ENCODE results near the gene NAALADL1. TPM values are rescaled to one million over a fixed set of nuclear protein-coding genes. Genes with fewer than 3 reads are reported as not detected.

Gene NAALADL1
- total and polyA plus RNA-seq, 4 experiments from 2014 or later = 16.6 to 27.0 (median 22.9) TPM

DNA sequence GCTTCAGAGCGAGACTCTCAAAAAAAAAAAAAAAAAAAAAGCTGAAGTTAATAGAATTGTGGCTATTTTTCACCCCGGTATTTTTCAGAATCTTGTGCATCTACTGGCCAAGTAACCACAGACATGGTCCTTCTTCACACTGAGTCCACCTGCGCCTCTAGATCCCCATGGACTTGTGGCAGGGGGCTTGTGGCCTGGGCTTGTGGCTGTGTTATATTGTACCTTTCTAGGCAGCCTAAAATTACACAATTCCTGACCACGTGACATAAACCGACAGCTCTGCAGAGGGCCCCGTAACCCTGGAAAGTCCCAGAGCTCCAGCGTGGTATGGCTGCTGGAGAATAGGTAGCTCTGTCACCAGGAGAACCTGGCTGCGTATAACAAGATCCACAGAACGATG lies 10.9 kb upstream of the NAALADL1 start:
- DNase-seq = no peak
- CTCF ChIA-PET (ENCODE audit: partially characterized antibody) = interaction anchor here (1.3 kb wide), 1 partner anchor 9 kb away, joined by 4 read pairs; no protein-coding TSS in a partner anchor

DNA sequence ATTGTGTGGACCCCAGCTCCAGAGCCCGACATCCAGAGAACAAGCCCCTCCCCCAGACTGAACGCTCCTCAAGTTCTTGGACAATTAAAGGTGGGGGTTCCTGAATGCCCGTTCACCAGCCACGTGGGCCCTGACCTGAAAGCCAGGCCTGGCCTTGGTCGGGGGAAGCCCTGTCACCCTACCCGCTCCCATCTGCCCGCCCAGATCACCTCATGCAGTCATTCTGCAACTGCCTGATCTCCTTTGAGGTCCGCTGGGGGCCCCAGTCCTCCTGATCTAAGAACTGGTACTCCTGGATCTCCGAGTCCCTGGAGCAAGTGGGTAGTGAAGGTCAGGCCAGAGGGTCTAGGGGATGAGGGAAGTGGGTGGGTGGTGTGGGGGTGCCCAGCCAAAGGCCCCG lies 9.1 kb upstream of the NAALADL1 start:
- no peak for DNase-seq
- no peaks in the 10 kb centered on the region for H3K9me3 Mint-ChIP-seq
- no peak overlapping the region for H3K27ac ChIP-seq (ENCODE audit: low read depth, low read length)
- H3K27me3 ChIP-seq (ENCODE audit: insufficient read depth, low read length) = no peaks in the 10 kb centered on the region
- H3K27ac Mint-ChIP-seq = no peak overlapping the region
- H3K27me3 Mint-ChIP-seq = no peaks in the 10 kb centered on the region
- ChIA-PET CTCF (ENCODE audit: partially characterized antibody) (no interaction called here), POLR2A (ENCODE audit: partially characterized antibody) (no interaction called here)
- H3K36me3 ChIP-seq (ENCODE audit: insufficient read depth, low read length) = no peaks in the 10 kb centered on the region
- intact Hi-C loops (cut with micrococcal nuclease) = no loop called here
- H3K4me1 Mint-ChIP-seq = no peaks in the 10 kb centered on the region
- H3K4me3 ChIP-seq (ENCODE audit: low read length in 2 of 2) = no peak overlapping the region
- no peaks in the 10 kb centered on the region for H3K36me3 Mint-ChIP-seq
- H3K4me1 ChIP-seq (ENCODE audit: insufficient read depth, low read length) = no peaks in the 10 kb centered on the region
- no peak overlapping the region for H3K4me3 Mint-ChIP-seq
- no peaks in the 10 kb centered on the region for H3K9me3 ChIP-seq (ENCODE audit: control insufficient read depth in 1 of 2, low read length in 2 of 2)

More for the DNA sequence above, 10.9 kb upstream of the NAALADL1 start:
- no peak overlapping the region for H3K27ac ChIP-seq (ENCODE audit: low read depth, low read length)
- Mint-ChIP-seq H3K27ac (no peak overlapping the region), H3K36me3 (no peaks in the 10 kb centered on the region), H3K27me3 (no peaks in the 10 kb centered on the region), H3K4me3 (no peak overlapping the region), H3K4me1 (no peaks in the 10 kb centered on the region), H3K9me3 (peaks cover 0 to 2% (median 0%) of the 10 kb centered on the region in 8 donors)
- no peaks in the 10 kb centered on the region for H3K4me1 ChIP-seq (ENCODE audit: insufficient read depth, low read length)
- no peaks in the 10 kb centered on the region for H3K36me3 ChIP-seq (ENCODE audit: insufficient read depth, low read length)
- no peaks in the 10 kb centered on the region for H3K27me3 ChIP-seq (ENCODE audit: insufficient read depth, low read length)
- no peak overlapping the region for H3K4me3 ChIP-seq (ENCODE audit: low read length in 2 of 2)
- POLR2A ChIA-PET (ENCODE audit: partially characterized antibody) = no interaction called here
- intact Hi-C loops (cut with micrococcal nuclease) = no loop called here
- H3K9me3 ChIP-seq (ENCODE audit: control insufficient read depth in 1 of 2, low read length in 2 of 2) = no peaks in the 10 kb centered on the region

DNA sequence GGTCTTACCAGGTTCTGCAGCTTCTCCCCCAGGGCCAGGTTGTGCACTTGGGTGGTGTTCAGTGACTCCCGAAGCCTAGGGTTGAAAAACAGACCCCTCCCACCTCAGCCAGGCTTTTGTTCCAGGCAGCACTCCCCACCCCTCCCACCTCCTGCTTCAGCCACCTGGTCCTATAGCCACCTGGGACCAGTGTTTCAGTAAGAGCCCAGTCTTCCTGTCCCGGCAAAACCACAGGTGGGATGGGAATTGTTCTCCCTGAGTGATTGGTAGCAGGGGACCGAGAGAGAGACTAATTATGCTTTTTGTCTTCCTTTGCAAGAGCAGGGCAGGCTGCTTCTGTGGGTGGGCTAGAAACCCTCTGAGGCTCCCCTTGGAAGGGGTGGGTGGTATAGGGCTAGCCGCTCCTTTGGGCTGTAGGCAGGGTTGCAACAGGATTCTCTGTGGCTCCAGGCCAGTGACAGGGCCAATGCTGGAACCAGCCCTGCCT lies 8.5 kb upstream of the NAALADL1 start:
- Mint-ChIP-seq H3K27ac (no peak overlapping the region), H3K4me3 (no peak overlapping the region), H3K27me3 (no peaks in the 10 kb centered on the region), H3K36me3 (no peaks in the 10 kb centered on the region), H3K4me1 (no peaks in the 10 kb centered on the region), H3K9me3 (no peaks in the 10 kb centered on the region)
- no peaks in the 10 kb centered on the region for H3K4me1 ChIP-seq (ENCODE audit: insufficient read depth, low read length)
- ChIA-PET POLR2A (ENCODE audit: partially characterized antibody) (no interaction called here), CTCF (ENCODE audit: partially characterized antibody) (no interaction called here)
- no peaks in the 10 kb centered on the region for H3K36me3 ChIP-seq (ENCODE audit: insufficient read depth, low read length)
- intact Hi-C loops (cut with micrococcal nuclease) = no loop called here
- no peaks in the 10 kb centered on the region for H3K27me3 ChIP-seq (ENCODE audit: insufficient read depth, low read length)
- H3K4me3 ChIP-seq (ENCODE audit: low read length in 2 of 2) = no peak overlapping the region
- DNase-seq = no peak
- no peaks in the 10 kb centered on the region for H3K9me3 ChIP-seq (ENCODE audit: control insufficient read depth in 1 of 2, low read length in 2 of 2)
- H3K27ac ChIP-seq (ENCODE audit: low read depth, low read length) = no peak overlapping the region

DNA sequence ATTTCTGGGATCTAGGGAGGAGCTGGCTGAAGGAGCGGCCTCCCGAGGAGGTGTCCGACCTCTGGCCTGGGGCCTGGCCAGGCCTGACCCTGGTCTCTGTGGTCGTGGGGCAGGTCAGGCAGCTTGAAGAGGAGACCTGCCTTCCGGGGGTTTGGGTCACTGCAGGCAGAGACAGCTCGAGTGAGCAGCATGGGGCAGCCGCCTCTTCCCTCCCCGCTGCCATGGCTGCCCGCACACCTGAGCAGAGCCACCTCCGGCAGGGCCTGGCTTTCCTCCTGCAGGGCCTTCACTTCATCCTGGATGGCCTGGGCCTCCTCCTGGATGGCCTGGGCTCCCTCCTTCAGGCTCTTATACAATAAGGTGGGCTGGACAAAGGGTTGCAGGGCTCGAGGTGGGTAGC lies 8.0 kb upstream of the NAALADL1 start:
- H3K4me1 ChIP-seq (ENCODE audit: insufficient read depth, low read length) = no peaks in the 10 kb centered on the region
- no peaks in the 10 kb centered on the region for H3K4me1 Mint-ChIP-seq
- no peaks in the 10 kb centered on the region for H3K36me3 Mint-ChIP-seq
- POLR2A ChIA-PET (ENCODE audit: partially characterized antibody) = no interaction called here
- H3K36me3 ChIP-seq (ENCODE audit: insufficient read depth, low read length) = no peaks in the 10 kb centered on the region
- DNase-seq = no peak
- no peak overlapping the region for H3K27ac Mint-ChIP-seq
- no peak overlapping the region for H3K4me3 ChIP-seq (ENCODE audit: low read length in 2 of 2)
- no peaks in the 10 kb centered on the region for H3K27me3 ChIP-seq (ENCODE audit: insufficient read depth, low read length)
- H3K27me3 Mint-ChIP-seq = no peaks in the 10 kb centered on the region
- H3K9me3 Mint-ChIP-seq = no peaks in the 10 kb centered on the region
- intact Hi-C loops (cut with micrococcal nuclease) = no loop called here
- H3K27ac ChIP-seq (ENCODE audit: low read depth, low read length) = no peak overlapping the region
- no peak overlapping the region for H3K4me3 Mint-ChIP-seq
- CTCF ChIA-PET (ENCODE audit: partially characterized antibody) = no interaction called here
- H3K9me3 ChIP-seq (ENCODE audit: control insufficient read depth in 1 of 2, low read length in 2 of 2) = no peaks in the 10 kb centered on the region

DNA sequence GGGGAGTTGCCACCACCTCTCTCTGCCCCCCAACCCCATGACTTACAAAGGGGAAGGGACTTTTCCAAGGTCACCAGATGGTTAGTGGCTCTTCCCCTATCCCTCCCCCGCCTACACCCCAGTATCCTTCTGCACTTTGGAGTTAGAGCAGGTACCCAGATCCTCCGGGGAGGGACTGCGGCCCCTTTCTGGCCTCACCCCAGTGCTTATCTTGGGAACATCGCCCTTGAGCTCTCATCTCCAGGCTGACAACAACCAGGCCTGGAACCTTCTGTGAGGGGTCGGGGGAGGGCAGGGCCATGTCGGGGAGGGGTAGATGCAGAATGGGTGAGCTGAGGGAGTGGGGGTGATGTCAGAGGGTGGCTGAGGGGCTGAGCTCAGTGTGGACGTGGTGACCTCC lies 7.5 kb upstream of the NAALADL1 start:
- Mint-ChIP-seq H3K27me3 (no peaks in the 10 kb centered on the region), H3K27ac (no peak overlapping the region), H3K4me1 (no peaks in the 10 kb centered on the region), H3K9me3 (no peaks in the 10 kb centered on the region), H3K36me3 (no peaks in the 10 kb centered on the region), H3K4me3 (no peak overlapping the region)
- CTCF ChIA-PET (ENCODE audit: partially characterized antibody) = no interaction called here
- Histone ChIP-seq H3K27ac (ENCODE audit: low read depth, low read length) (no peak overlapping the region), H3K4me3 (ENCODE audit: low read length in 2 of 2) (no peak overlapping the region), H3K9me3 (ENCODE audit: control insufficient read depth in 1 of 2, low read length in 2 of 2) (no peaks in the 10 kb centered on the region), H3K4me1 (ENCODE audit: insufficient read depth, low read length) (no peaks in the 10 kb centered on the region), H3K36me3 (ENCODE audit: insufficient read depth, low read length) (no peaks in the 10 kb centered on the region), H3K27me3 (ENCODE audit: insufficient read depth, low read length) (no peaks in the 10 kb centered on the region)
- DNase-seq = no peak
- POLR2A ChIA-PET (ENCODE audit: partially characterized antibody) = no interaction called here
- intact Hi-C loops (cut with micrococcal nuclease) = no loop called here

DNA sequence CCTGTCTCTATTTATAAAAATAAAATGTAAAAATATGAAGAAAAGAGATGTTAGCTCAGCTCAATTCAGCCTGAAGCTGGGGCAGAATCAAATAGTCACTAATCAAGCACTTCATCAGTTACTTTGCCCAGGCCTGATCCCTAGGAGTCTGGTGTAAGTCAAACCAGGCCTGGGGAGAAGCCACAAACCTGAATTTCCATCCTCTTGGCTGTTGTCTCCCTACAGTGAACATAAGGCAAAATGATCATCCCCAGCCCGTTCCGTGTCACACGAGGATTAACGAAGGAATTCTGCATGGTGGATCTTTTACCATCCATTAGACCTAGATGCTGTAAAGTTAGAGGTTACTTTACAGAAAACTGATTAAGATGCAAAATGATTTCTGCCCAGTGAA lies 6.5 kb upstream of the NAALADL1 start:
- intact Hi-C loops (cut with micrococcal nuclease) = no loop called here
- Mint-ChIP-seq H3K27me3 (peaks cover 0 to 3% of the 10 kb centered on the region in 2 donors), H3K4me1 (no peaks in the 10 kb centered on the region), H3K9me3 (no peaks in the 10 kb centered on the region), H3K4me3 (no peak overlapping the region), H3K27ac (no peak overlapping the region), H3K36me3 (no peaks in the 10 kb centered on the region)
- H3K27ac ChIP-seq (ENCODE audit: low read depth, low read length) = no peak overlapping the region
- CTCF ChIA-PET (ENCODE audit: partially characterized antibody) = no interaction called here
- POLR2A ChIA-PET (ENCODE audit: partially characterized antibody) = no interaction called here
- H3K36me3 ChIP-seq (ENCODE audit: insufficient read depth, low read length) = no peaks in the 10 kb centered on the region
- no peaks in the 10 kb centered on the region for H3K27me3 ChIP-seq (ENCODE audit: insufficient read depth, low read length)
- peaks cover 9% of the 10 kb centered on the region for H3K4me1 ChIP-seq (ENCODE audit: insufficient read depth, low read length)
- H3K4me3 ChIP-seq (ENCODE audit: low read length in 2 of 2) = no peak overlapping the region
- H3K9me3 ChIP-seq (ENCODE audit: control insufficient read depth in 1 of 2, low read length in 2 of 2) = no peaks in the 10 kb centered on the region
- no peak for DNase-seq

DNA sequence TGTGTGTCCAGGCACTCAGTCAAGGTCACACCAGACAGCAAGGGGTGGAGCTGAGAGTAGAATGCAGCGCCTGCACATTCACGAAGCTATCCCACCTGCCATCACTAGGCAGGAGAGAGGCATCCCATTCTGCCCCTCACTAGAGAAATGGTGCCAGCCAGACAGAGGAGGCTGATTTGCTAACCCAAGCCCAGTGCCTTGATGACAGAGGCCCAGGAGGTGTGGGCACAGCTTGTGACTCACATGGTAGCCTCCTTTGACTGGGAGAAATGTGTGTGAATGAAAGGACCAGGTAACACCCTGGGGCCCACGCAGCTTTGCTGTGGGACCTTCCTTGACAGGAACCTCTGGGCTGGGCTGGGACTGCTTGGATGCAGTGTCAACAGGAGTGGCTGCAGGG lies 5.2 kb upstream of the NAALADL1 start:
- no peak overlapping the region for H3K27ac ChIP-seq (ENCODE audit: low read depth, low read length)
- no peak overlapping the region for H3K4me3 ChIP-seq (ENCODE audit: low read length in 2 of 2)
- POLR2A ChIA-PET (ENCODE audit: partially characterized antibody) = no interaction called here
- H3K4me1 ChIP-seq (ENCODE audit: insufficient read depth, low read length) = peaks cover 10% of the 10 kb centered on the region
- no peaks in the 10 kb centered on the region for H3K36me3 ChIP-seq (ENCODE audit: insufficient read depth, low read length)
- Mint-ChIP-seq H3K36me3 (no peaks in the 10 kb centered on the region), H3K27ac (no peak overlapping the region), H3K9me3 (no peaks in the 10 kb centered on the region), H3K4me3 (no peak overlapping the region), H3K4me1 (no peaks in the 10 kb centered on the region), H3K27me3 (peaks cover 0 to 3% of the 10 kb centered on the region in 2 donors)
- no peaks in the 10 kb centered on the region for H3K9me3 ChIP-seq (ENCODE audit: control insufficient read depth in 1 of 2, low read length in 2 of 2)
- DNase-seq = no peak
- intact Hi-C loops (cut with micrococcal nuclease) = no loop called here
- CTCF ChIA-PET (ENCODE audit: partially characterized antibody) = no interaction called here
- H3K27me3 ChIP-seq (ENCODE audit: insufficient read depth, low read length) = no peaks in the 10 kb centered on the region

DNA sequence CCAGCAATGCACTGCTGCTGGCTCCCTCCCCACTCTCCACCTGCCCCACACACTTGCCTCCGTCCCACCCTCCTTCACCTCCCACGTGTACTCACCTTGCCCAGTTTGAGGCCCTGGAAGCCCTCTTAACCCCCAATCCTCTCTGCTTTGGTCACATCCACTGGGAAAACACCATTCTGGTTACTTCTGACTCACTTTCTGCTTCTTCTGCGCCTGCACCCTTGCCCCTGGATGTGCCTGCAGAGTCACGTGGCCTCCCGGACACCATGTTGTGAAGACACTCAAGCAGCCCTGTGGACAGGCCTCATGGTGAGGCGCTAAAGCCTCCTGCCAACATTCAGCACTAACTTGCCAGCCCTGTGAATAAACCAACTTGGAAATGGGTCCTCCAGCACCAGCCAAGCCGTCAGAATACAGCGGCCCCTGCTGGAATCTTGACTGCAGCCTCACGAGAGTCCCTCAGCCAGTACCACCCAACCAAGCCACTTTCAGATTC lies 2.6 kb upstream of the NAALADL1 start:
- ChIA-PET CTCF (ENCODE audit: partially characterized antibody) (interaction anchor here (0.7 kb wide), 1 partner anchor 50 kb away, joined by 3 read pairs; no protein-coding TSS in a partner anchor), POLR2A (ENCODE audit: partially characterized antibody) (no interaction called here)
- H3K9me3 Mint-ChIP-seq = no peaks in the 10 kb centered on the region
- Histone ChIP-seq H3K27ac (ENCODE audit: low read depth, low read length) (no peak overlapping the region), H3K4me3 (ENCODE audit: low read length in 2 of 2) (no peak overlapping the region), H3K27me3 (ENCODE audit: insufficient read depth, low read length) (no peaks in the 10 kb centered on the region), H3K36me3 (ENCODE audit: insufficient read depth, low read length) (no peaks in the 10 kb centered on the region), H3K4me1 (ENCODE audit: insufficient read depth, low read length) (peaks cover 10% of the 10 kb centered on the region), H3K9me3 (ENCODE audit: control insufficient read depth in 1 of 2, low read length in 2 of 2) (no peaks in the 10 kb centered on the region)
- no peak for DNase-seq
- H3K27me3 Mint-ChIP-seq = peaks cover 0 to 3% of the 10 kb centered on the region in 2 donors
- intact Hi-C loops (cut with micrococcal nuclease) = no loop called here
- H3K4me1 Mint-ChIP-seq = no peaks in the 10 kb centered on the region
- H3K4me3 Mint-ChIP-seq = no peak overlapping the region
- H3K27ac Mint-ChIP-seq = peak overlapping the region in 2 of 7 donors; percentile 35 to 75
- H3K36me3 Mint-ChIP-seq = no peaks in the 10 kb centered on the region

All from CD4-positive, alpha-beta memory T cell (primary cell).